GM12878 (cell line): ENCODE data around the gene KRAS. TPM values are rescaled to one million over a fixed set of nuclear protein-coding genes. Genes with fewer than 3 reads are reported as not detected.

Source experiments
- ATAC-seq: fragments of 200-7000 bp; cut with Tn5 transposase; 3 replicates; pipeline ENCODE4 v1.9.1; 2020; ENCODE audit warnings: mild to moderate bottlenecking, moderate library complexity
- BruUV-seq: library from RNA; stranded (reverse); fragments of 400-500 nt; replicated peaks from 2 replicates; lab custom pipeline; 2021; lab: Mats Ljungman, UMichigan
- CTCF ChIA-PET: fragments of 300-600 bp; sonication (Branson Sonifier 250); formaldehyde crosslinking; extraction: SDS; loops from one replicate; lab custom pipeline; 2021; ENCODE audit warnings: inconsistent platforms; lab: Yijun Ruan, JAX
- POLR2A ChIA-PET: fragments of 350-600 bp; formaldehyde crosslinking; extraction: SDS; loops from one replicate; lab custom pipeline; 2021; ENCODE audit warnings: inconsistent platforms; lab: Charles Lee
- RAD21 ChIA-PET: fragments of 300-600 bp; sonication (Branson Sonifier 250); formaldehyde crosslinking; loops from one replicate; lab custom pipeline; 2023; ENCODE audit warnings: antibody characterized with exemption; ENCODE audit not compliant: unreplicated experiment; lab: Charles Lee
- SMC1A ChIA-PET: fragments of 300-600 bp; sonication (Branson Sonifier 250); formaldehyde crosslinking; loops from one replicate; lab custom pipeline; 2023; ENCODE audit not compliant: unreplicated experiment, uncharacterized antibody; lab: Charles Lee
- DNase-seq: peaks from one replicate; pipeline ENCODE4 v3.0.0-alpha.2; 2011; ENCODE audit warnings: low read depth, low spot score
- FAIRE-seq: peaks from 3 replicates; lab custom pipeline; 2011; peaks lifted over from hg19 to GRCh38; lab: Jason Lieb, UNC
- H2AFZ ChIP-seq: 2 replicates; pipeline ENCODE4 v1.6.0; 2011; ENCODE audit warnings: low read depth, low read length, control low read depth; ENCODE audit not compliant: control insufficient read depth
- H3K27ac ChIP-seq: 2 replicates; pipeline ENCODE4 v1.5.1; 2011; ENCODE audit warnings: control low read depth; ENCODE audit not compliant: control insufficient read depth, insufficient read depth
- H3K27me3 ChIP-seq, 2 experiments: replicated peaks in 1 of 2; 2 replicates each; pipeline versions ENCODE4 v1.6.0 to v1.6.1; 2011; ENCODE audit warnings: low read length in 1 of 2; ENCODE audit not compliant: control insufficient read depth in 2 of 2, insufficient read depth in 2 of 2
- H3K36me3 ChIP-seq, 2 experiments: 2 replicates each; pipeline ENCODE4 v1.5.1; 2011; ENCODE audit warnings: low read length in 1 of 2; ENCODE audit not compliant: control insufficient read depth in 2 of 2, insufficient read depth in 2 of 2
- H3K4me1 ChIP-seq: 2 replicates; pipeline ENCODE4 v1.6.1; 2011; ENCODE audit warnings: mild to moderate bottlenecking, low read length, moderate library complexity, mixed read lengths; ENCODE audit not compliant: control insufficient read depth, insufficient read depth
- H3K4me2 ChIP-seq: 2 replicates; pipeline ENCODE4 v1.6.0; 2011; ENCODE audit warnings: control low read depth; ENCODE audit not compliant: control insufficient read depth, insufficient read depth
- H3K4me3 ChIP-seq: fragments of 200-600 bp; sonication (generic); 2 replicates; pipeline ENCODE4 v1.5.1; 2016
- H3K79me2 ChIP-seq: 2 replicates; pipeline ENCODE4 v1.6.0; 2011; ENCODE audit warnings: low read length; ENCODE audit not compliant: control insufficient read depth, insufficient read depth
- H3K9ac ChIP-seq: 2 replicates; pipeline ENCODE4 v1.8.0; 2011; ENCODE audit warnings: low read length, control low read depth, mixed read lengths; ENCODE audit not compliant: control insufficient read depth, insufficient read depth
- H3K9me3 ChIP-seq: replicated peaks from 3 replicates; pipeline ENCODE4 v1.5.1; 2011; ENCODE audit warnings: mild to moderate bottlenecking, low read length; ENCODE audit not compliant: control insufficient read depth, insufficient read depth
- H4K20me1 ChIP-seq: 2 replicates; pipeline ENCODE4 v1.6.0; 2011; ENCODE audit not compliant: control insufficient read depth, insufficient read depth
- BCL11A ChIP-seq: IDR thresholded peaks from 2 replicates; pipeline ENCODE4 v1.6.1; 2011; ENCODE audit warnings: low read depth, low read length
- FOS ChIP-seq: IDR thresholded peaks from 3 replicates; pipeline ENCODE4 v1.6.1; 2011; ENCODE audit warnings: borderline replicate concordance; ENCODE audit not compliant: insufficient read length; ENCODE audit errors: extremely low read depth
- KLF5 ChIP-seq: fragments of 450-650 bp; IDR thresholded peaks from 2 replicates; pipeline ENCODE4 v1.6.1; 2014; ENCODE audit warnings: mild to moderate bottlenecking; ENCODE audit not compliant: partially characterized antibody
- MEF2B ChIP-seq: fragments of 450-650 bp; IDR thresholded peaks from 2 replicates; pipeline ENCODE4 v1.6.1; 2018; ENCODE audit warnings: mild to moderate bottlenecking, moderate library complexity; ENCODE audit not compliant: partially characterized antibody, poor library complexity, severe bottlenecking
- NRF1 ChIP-seq: conservative IDR thresholded peaks from 2 replicates; pipeline ENCODE4 v1.6.1; 2011; ENCODE audit warnings: mild to moderate bottlenecking, low read depth, low read length, improper control_type of control experiment
- PAX5 ChIP-seq: IDR thresholded peaks from 2 replicates; pipeline ENCODE4 v1.6.1; 2011; ENCODE audit warnings: low read depth, low read length, borderline replicate concordance
- PAX8 ChIP-seq: fragments of 450-650 bp; IDR thresholded peaks from 2 replicates; pipeline ENCODE4 v1.6.1; 2017; ENCODE audit warnings: mild to moderate bottlenecking, moderate library complexity
- POLR2AphosphoS2 ChIP-seq: IDR thresholded peaks from 2 replicates; pipeline ENCODE4 v1.6.1; 2011; ENCODE audit warnings: low read depth, mild to moderate bottlenecking, low read length, improper control_type of control experiment, moderate library complexity
- PRDM15 ChIP-seq: fragments of 450-650 bp; formaldehyde crosslinking; IDR thresholded peaks from 2 replicates; pipeline ENCODE4 v1.4.0; 2020; ENCODE audit warnings: mild to moderate bottlenecking, moderate library complexity
- RBBP5 ChIP-seq: fragments of 200-600 bp; sonication (generic); conservative IDR thresholded peaks from 2 replicates; pipeline ENCODE4 v1.6.1; 2016
- RCOR1 ChIP-seq: conservative IDR thresholded peaks from 2 replicates; pipeline ENCODE4 v1.6.1; 2012; ENCODE audit warnings: low read depth, low read length, improper control_type of control experiment
- TCF3 ChIP-seq: IDR thresholded peaks from 2 replicates; pipeline ENCODE4 v1.6.1; 2012; ENCODE audit warnings: low read depth, mild to moderate bottlenecking, low read length, borderline replicate concordance; ENCODE audit not compliant: insufficient read depth
- YY1 ChIP-seq: IDR thresholded peaks from 2 replicates; pipeline ENCODE4 v1.6.1; 2011; ENCODE audit warnings: low read depth, mild to moderate bottlenecking, low read length
- WGBS: methylation state at CpG from one replicate; pipeline ENCODE4 v1.1.6; 2016; ENCODE audit warnings: low lambda C conversion rate; ENCODE audit not compliant: insufficient replicate concordance, insufficient coverage; ENCODE audit errors: missing lambda C conversion rate; 5-methylcytosine and 5-hydroxymethylcytosine counted together
- in situ Hi-C: fragments of 300-500 bp; cut with MboI; formaldehyde crosslinking; loops from 9 replicates; pipeline ENCODE4 v1.14.3; 2018; ENCODE audit warnings: mixed read lengths
- intact Hi-C: fragments of 100-400 bp; cut with micrococcal nuclease; formaldehyde crosslinking; loops from one replicate; pipeline ENCODE4 v1.14.2; 2022; ENCODE audit not compliant: unreplicated experiment
- polyA plus RNA-seq, 11 experiments: library from polyadenylated mRNA; depleted of rRNA in 4 of 11; unstranded in 6 of 11; stranded (reverse) in 5 of 11; fragments of >200 nt; fragmentation: Nextera tagmentation in 4 of 11; fragmentation: Illumina TruSeq in 1 of 11; extraction: Ambion mirVana in 4 of 11; extraction: Trizol in 1 of 11; gene quantifications; 1 replicate in 1 of 11; 2 replicates in 10 of 11; pipeline versions ENCODE4 v1.2.1 to v1.2.3, GENCODE V29; 2011 to 2016; ENCODE audit warnings: inconsistent platforms in 2 of 11, missing spikeins in 2 of 11, low read depth in 1 of 11
- total RNA-seq, 4 experiments: library from RNA; depleted of rRNA in 3 of 4; stranded (reverse); fragments of >200 nt in 3 of 4; fragmentation: Illumina TruSeq in 1 of 4; extraction: Trizol in 1 of 4; gene quantifications; 2 replicates each; pipeline versions ENCODE4 v1.2.1 to v1.2.3, GENCODE V29; 2013 to 2021

KRAS gene
- total and polyA plus RNA-seq, 10 of the 15 experiments (the other 5 are each of a cell fraction or from before 2014, with no cell fraction given) = 3.1 to 23.8 (median 8.0) TPM

GRCh38 chr12:25252946-25253345 is 2.2 kb upstream of the KRAS start:
- peaks cover 10% of the 10 kb centered on the region for H3K4me1 ChIP-seq
- 78% methylated on average over 3 of the region's 3 CpGs for WGBS

GRCh38 chr12:25251769-25252168 is 1.0 kb upstream of the KRAS start:
- no TSS peak for BruUV-seq
- DNase-seq = no peak
- intact Hi-C loops (loop anchor here (2.0 kb wide), 1 partner anchor 69 kb away; no protein-coding TSS in a partner anchor), in situ Hi-C loops (no loop called here)
- Histone ChIP-seq H3K36me3 (no peaks in the 10 kb centered on the region; a peak in 1 of 4 replicates), H3K27ac (no peak overlapping the region), H3K4me3 (peak overlapping the region; percentile 98; the same call in 1 of the 2 replicates), H3K4me2 (peak overlapping the region; percentile 61; the same call in 1 of the 2 replicates), H3K9me3 (no peaks in the 10 kb centered on the region; the same call in 1 of the 3 replicates), H3K9ac (no peak overlapping the region; the same call in 1 of the 2 replicates), H3K79me2 (peaks cover 29% of the 10 kb centered on the region), H4K20me1 (no peaks in the 10 kb centered on the region), H3K4me1 (peaks cover 10% of the 10 kb centered on the region), H2AFZ (peak overlapping the region; percentile 83), H3K27me3 (no peaks in the 10 kb centered on the region)
- ChIA-PET SMC1A (interaction anchor here (1.1 to 2.9 kb wide), 4 partner anchors 10 to 136 kb away, joined by 3 to 12 read pairs (median 4); no protein-coding TSS in a partner anchor), POLR2A (interaction anchor here (1.2 kb wide), 1 partner anchor 83 kb away, joined by 3 read pairs; no protein-coding TSS in a partner anchor), CTCF (interaction anchor here (2.0 kb wide), 1 partner anchor 113 kb away, joined by 4 read pairs; no protein-coding TSS in a partner anchor), RAD21 (interaction anchor here (1.4 to 2.2 kb wide), 4 partner anchors 10 to 133 kb away, joined by 3 to 10 read pairs (median 4); no protein-coding TSS in a partner anchor)
- 61% methylated on average over 6 of the region's 6 CpGs for WGBS
- ATAC-seq = no peak
- FAIRE-seq = no peak
- TF ChIP-seq PAX8 (no peak), YY1 (no peak), FOS (no peak), TCF3 (no peak), POLR2AphosphoS2 (no peak), KLF5 (no peak), NRF1 (no peak), MEF2B (no peak), RBBP5 (no peak), RCOR1 (no peak), PRDM15 (CRISPR knock-in tag) (no peak)

More at GRCh38 chr12:25252946-25253345, 2.2 kb upstream of the KRAS start:
- no peaks in the 10 kb centered on the region; the same call in 2 of the 3 replicates for H3K9me3 ChIP-seq
- in situ Hi-C loops (no loop called here), intact Hi-C loops (no loop called here)
- no TSS peak for BruUV-seq
- H3K27ac ChIP-seq = no peak overlapping the region
- peaks cover 21% of the 10 kb centered on the region for H3K79me2 ChIP-seq
- no peak for FAIRE-seq
- CTCF ChIA-PET = interaction anchor here (0.9 kb wide), 1 partner anchor 12 kb away, joined by 3 read pairs; no protein-coding TSS in a partner anchor
- POLR2A ChIA-PET = interaction anchor here (1.2 kb wide), 1 partner anchor 82 kb away, joined by 3 read pairs; no protein-coding TSS in a partner anchor
- no peak overlapping the region for H3K4me3 ChIP-seq
- H3K27me3 ChIP-seq = no peaks in the 10 kb centered on the region
- H3K9ac ChIP-seq = no peak overlapping the region
- DNase-seq = no peak
- ATAC-seq = no peak
- SMC1A ChIA-PET = interaction anchor here (2.1 to 2.9 kb wide), 2 partner anchors 11 to 135 kb away, joined by 5 to 12 read pairs; no protein-coding TSS in a partner anchor
- TF ChIP-seq BCL11A (no peak), PAX5 (no peak), RCOR1 (no peak)
- peak overlapping the region; percentile 74; the same call in 1 of the 2 replicates for H3K4me2 ChIP-seq
- peak overlapping the region; percentile 61; the same call in 1 of the 2 replicates for H2AFZ ChIP-seq
- no peaks in the 10 kb centered on the region for H3K36me3 ChIP-seq
- H4K20me1 ChIP-seq = no peaks in the 10 kb centered on the region
- RAD21 ChIA-PET = interaction anchor here (1.4 to 2.2 kb wide), 3 partner anchors 11 to 132 kb away, joined by 3 to 5 read pairs (median 4); no protein-coding TSS in a partner anchor
